ENCODE data around the gene CAMTA1.

The CAMTA1 gene

GRCh38 chr1:7557301-7557891 lies 772.1 kb downstream of the CAMTA1 start:
- DNase-seq, result no peak

- no peak for DNase-seq
These were observed 772.8 kb downstream of the CAMTA1 start for GRCh38 chr1:7558041-7558461.

DNA sequence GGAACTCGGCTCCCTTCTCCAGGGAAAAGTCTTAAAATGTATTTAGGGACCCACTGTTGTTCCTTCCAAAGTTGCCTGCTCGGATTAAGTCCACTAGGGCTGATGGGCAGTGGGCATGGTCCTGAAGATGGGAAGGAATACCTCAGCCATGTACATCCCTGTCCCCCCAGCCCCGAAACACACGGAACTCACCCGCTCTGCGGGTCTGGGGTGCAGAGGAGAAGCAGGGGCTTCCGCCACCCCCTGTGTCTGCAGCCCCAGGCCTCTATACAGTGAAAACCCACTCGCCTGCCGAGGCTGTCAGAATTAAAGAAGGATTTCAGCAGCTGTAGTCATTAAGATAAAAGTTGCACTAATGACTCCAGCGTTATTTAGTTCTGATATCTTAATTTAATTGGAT lies 773.2 kb downstream of the CAMTA1 start:
- no peak for DNase-seq

GRCh38 chr1:7558921-7559869 lies 773.9 kb downstream of the CAMTA1 start:
- DNase-seq, result no peak

DNA sequence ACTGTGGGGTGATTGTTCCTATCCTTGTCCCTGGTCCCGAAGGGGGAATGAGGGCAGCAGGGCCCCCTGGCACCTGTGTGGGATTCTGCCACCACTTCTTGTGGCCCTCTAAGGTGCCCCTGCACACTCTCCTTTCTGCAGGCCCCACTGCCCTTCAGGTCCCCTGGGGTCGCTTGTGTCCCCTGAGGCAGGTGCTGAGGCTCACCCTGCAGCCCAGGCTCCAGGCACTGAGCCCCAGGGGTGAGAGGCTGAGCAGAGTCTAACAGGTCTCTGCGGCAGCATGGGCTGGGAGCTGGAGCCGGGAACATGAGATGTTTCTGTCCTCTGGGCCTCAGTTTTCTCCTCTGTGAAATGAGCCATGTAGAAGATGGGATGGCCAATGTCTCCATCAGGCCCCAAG lies 774.9 kb downstream of the CAMTA1 start:
- no peak for DNase-seq

GRCh38 chr1:7560601-7561181 lies 775.4 kb downstream of the CAMTA1 start:
- DNase-seq, result no peak

- no peak for DNase-seq
These were observed 776.2 kb downstream of the CAMTA1 start for GRCh38 chr1:7561331-7561921.

- no peak for DNase-seq
These were observed 776.9 kb downstream of the CAMTA1 start for GRCh38 chr1:7561936-7562728.

DNA sequence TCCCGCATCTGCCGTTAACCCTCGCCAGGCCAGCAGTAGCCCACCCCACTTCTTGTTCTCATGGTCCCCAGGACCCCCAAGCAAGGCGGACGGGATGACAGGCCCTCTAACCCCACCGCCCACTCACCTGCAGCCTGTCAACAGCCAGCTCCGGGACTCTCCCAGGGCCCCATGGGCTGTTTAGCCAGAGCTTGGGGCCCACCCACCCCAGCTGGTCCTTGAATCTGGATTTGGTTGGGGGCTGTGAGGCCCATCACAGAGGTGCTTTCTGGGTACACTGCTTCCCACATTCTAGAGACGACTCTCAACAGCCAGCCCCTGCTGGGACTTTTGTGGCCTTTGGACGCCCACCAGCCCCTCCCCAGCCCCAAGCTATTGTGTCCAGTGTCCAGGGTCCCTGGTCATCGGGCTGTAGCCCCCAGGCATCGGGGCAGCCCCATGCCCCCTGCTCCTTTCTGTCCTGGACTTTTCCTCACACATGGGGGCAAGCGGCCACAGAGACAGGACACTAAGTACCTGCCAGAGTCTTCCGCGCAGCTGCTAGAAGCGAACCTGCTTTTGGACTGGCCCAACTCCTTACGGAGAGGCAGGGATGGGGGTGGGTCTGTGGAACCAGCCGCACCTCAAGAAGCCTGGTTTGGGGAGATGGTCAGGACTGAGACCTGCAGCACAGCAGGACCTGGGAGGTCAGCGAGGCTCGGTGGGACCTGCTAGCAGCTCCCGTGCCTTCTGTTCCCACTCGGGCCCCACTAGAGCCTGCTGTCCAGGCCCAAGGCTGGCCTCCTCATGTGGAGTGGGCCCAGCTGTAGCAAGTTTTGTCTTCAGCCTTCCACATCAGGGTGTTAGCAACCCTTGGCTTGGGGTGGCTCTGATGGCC lies 777.7 kb downstream of the CAMTA1 start:
- DNase-seq, result no peak

- no peak for DNase-seq
These were observed 778.9 kb downstream of the CAMTA1 start for GRCh38 chr1:7564137-7564536.

GRCh38 chr1:7565099-7565750 lies 780.0 kb downstream of the CAMTA1 start:
- no peak for DNase-seq

DNA sequence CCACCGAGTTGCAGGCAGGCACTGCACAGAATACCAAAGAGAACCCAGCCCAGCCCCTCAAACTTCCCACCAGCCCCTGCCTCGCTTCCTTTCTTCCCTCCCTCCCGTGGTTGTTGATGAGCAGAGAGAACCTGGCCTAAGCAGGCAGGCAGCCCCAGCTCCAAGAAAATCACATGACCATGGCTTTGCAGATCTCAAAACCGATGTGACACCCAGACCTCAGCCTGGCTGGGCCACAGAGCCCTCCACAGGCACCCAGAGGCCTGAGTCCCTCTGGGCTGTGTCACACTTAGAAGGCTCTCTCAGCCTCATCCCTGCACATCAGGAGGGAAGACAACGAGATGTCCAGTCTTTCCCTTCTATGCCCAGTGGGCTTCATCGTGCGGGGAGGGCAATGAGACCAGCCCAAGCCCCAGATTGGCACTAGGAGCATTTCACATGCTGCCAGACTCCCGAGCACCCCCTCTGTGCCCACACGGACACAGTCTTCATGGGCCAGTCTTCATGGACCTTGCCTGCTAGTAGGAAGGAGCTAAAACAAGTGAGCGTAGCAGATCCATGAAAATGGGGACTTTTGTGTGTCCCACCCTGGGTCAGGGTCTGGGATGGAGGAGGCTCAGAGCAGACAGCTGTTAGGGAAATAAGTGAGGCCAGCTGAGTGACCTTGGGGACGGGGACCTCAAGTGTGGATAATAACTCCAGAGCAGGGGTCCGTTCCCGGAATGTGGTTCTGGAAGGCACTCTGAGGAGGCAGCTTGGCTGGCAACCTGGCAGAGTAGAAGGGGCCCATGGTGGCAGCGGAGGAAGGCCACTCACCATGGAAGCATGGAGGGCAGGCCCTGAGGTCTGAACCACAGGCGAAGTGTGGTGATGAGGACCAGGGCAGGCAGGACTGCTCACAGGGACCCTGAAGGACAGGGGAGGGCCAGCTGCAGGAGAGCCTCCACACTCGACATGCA lies 781.4 kb downstream of the CAMTA1 start:
- no peak for DNase-seq

GRCh38 chr1:7567376-7567775 lies 782.1 kb downstream of the CAMTA1 start:
- no peak for DNase-seq

GRCh38 chr1:7568053-7568452 lies 782.8 kb downstream of the CAMTA1 start:
- no peak for DNase-seq

- no peak for DNase-seq
These were observed 783.8 kb downstream of the CAMTA1 start for GRCh38 chr1:7568901-7569524.

- no peak for DNase-seq
These were observed 785.1 kb downstream of the CAMTA1 start for GRCh38 chr1:7570311-7570710.

DNA sequence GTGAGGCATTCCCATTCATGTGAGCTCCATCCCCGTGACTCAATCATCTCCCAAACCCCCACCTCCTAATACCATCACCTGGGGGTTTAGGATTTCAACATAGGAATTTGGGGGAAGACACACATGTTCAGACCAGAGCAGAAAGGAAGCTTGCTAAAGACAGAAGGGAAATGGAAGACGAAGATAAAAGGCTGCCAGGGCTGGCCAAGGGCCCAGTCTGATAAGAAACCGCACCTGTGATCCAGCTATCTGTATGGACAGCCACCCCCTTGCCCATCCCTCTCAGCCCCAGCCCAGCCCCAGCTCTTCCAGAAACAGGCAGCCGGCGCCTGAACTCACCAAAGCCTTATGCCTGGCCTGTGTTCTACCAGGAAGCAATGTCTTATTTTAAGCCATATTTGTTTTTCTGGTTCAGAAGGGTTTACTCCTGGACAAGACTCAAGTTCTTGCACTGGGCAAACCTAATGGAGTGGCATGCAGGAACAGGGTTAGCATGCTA lies 787.4 kb downstream of the CAMTA1 start:
- DNase-seq, result no peak

- no peak for DNase-seq
These were observed 788.2 kb downstream of the CAMTA1 start for GRCh38 chr1:7573481-7573880.
